Measurements from ENCODE around the gene NDUFA11.

- TF ChIP-seq POLR2A (IDR thresholded peaks at IDR 0.05; ENCODE audit: extremely low read depth, insufficient read length) (no peak), CTCF (IDR thresholded peaks at IDR 0.05; ENCODE audit: low read depth, low read length) (no peak)
- TF ChIP-seq, protein P1, sequence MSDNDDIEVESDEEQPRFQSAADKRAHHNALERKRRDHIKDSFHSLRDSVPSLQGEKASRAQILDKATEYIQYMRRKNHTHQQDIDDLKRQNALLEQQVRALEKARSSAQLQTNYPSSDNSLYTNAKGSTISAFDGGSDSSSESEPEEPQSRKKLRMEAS (IDR thresholded peaks at IDR 0.05; ENCODE audit: low read depth, low read length), result no peak
Observed at GRCh38 chr19:5899728-5900526, 3.7 kb downstream of the NDUFA11 start.

All from NB4 (cell line).